ENCODE results near the gene RET.
"Not testable (repeated sequence)": the region's sequence is repeated elsewhere in the genome, so short reads cannot be mapped to it uniquely, and the experiment has no call there.

Gene RET

GRCh38 chr10:43082087-43082486 lies 5.2 kb downstream of the RET start:
- no peaks in the 10 kb centered on the region for H3K4me1 ChIP-seq (ENCODE audit: insufficient read depth, low read length)
- H3K27me3 ChIP-seq (ENCODE audit: insufficient read depth, low read length), result peaks cover 51% of the 10 kb centered on the region
- no peaks in the 10 kb centered on the region for H3K36me3 ChIP-seq (ENCODE audit: insufficient read depth, low read length)
- H3K9me3 ChIP-seq (ENCODE audit: low read length), result no peaks in the 10 kb centered on the region
- no peak overlapping the region for H2AFZ ChIP-seq (ENCODE audit: low read depth, low read length)
- no peak overlapping the region for H3K4me3 ChIP-seq (ENCODE audit: low read length)

GRCh38 chr10:43082746-43083145 lies 5.9 kb downstream of the RET start:
- Histone ChIP-seq H3K4me1 (ENCODE audit: insufficient read depth, low read length) (no peaks in the 10 kb centered on the region), H3K36me3 (ENCODE audit: insufficient read depth, low read length) (no peaks in the 10 kb centered on the region), H3K27me3 (ENCODE audit: insufficient read depth, low read length) (peaks cover 45% of the 10 kb centered on the region), H3K9me3 (ENCODE audit: low read length) (no peaks in the 10 kb centered on the region), H2AFZ (ENCODE audit: low read depth, low read length) (no peak overlapping the region), H3K4me3 (ENCODE audit: low read length) (no peak overlapping the region)

GRCh38 chr10:43083764-43084163 lies 6.9 kb downstream of the RET start:
- no peak overlapping the region for H2AFZ ChIP-seq (ENCODE audit: low read depth, low read length)
- H3K36me3 ChIP-seq (ENCODE audit: insufficient read depth, low read length), result no peaks in the 10 kb centered on the region
- H3K27me3 ChIP-seq (ENCODE audit: insufficient read depth, low read length), result peaks cover 35% of the 10 kb centered on the region
- no peaks in the 10 kb centered on the region for H3K9me3 ChIP-seq (ENCODE audit: low read length)
- H3K4me1 ChIP-seq (ENCODE audit: insufficient read depth, low read length), result no peaks in the 10 kb centered on the region
- no peak overlapping the region for H3K4me3 ChIP-seq (ENCODE audit: low read length)

- no peaks in the 10 kb centered on the region for H3K36me3 ChIP-seq (ENCODE audit: insufficient read depth, low read length)
- H3K4me3 ChIP-seq (ENCODE audit: low read length), result no peak overlapping the region
- no peaks in the 10 kb centered on the region for H3K4me1 ChIP-seq (ENCODE audit: insufficient read depth, low read length)
- no peak overlapping the region for H2AFZ ChIP-seq (ENCODE audit: low read depth, low read length)
- peaks cover 24% of the 10 kb centered on the region for H3K27me3 ChIP-seq (ENCODE audit: insufficient read depth, low read length)
- no peaks in the 10 kb centered on the region for H3K9me3 ChIP-seq (ENCODE audit: low read length)
These were observed 7.9 kb downstream of the RET start for GRCh38 chr10:43084812-43085211.

GRCh38 chr10:43086321-43086942 lies 9.6 kb downstream of the RET start:
- no peak overlapping the region for H2AFZ ChIP-seq (ENCODE audit: low read depth, low read length)
- peaks cover 12% of the 10 kb centered on the region for H3K27me3 ChIP-seq (ENCODE audit: insufficient read depth, low read length)
- no peaks in the 10 kb centered on the region for H3K9me3 ChIP-seq (ENCODE audit: low read length)
- no peaks in the 10 kb centered on the region for H3K36me3 ChIP-seq (ENCODE audit: insufficient read depth, low read length)
- no peaks in the 10 kb centered on the region for H3K4me1 ChIP-seq (ENCODE audit: insufficient read depth, low read length)
- H3K4me3 ChIP-seq (ENCODE audit: low read length), result no peak overlapping the region

DNA sequence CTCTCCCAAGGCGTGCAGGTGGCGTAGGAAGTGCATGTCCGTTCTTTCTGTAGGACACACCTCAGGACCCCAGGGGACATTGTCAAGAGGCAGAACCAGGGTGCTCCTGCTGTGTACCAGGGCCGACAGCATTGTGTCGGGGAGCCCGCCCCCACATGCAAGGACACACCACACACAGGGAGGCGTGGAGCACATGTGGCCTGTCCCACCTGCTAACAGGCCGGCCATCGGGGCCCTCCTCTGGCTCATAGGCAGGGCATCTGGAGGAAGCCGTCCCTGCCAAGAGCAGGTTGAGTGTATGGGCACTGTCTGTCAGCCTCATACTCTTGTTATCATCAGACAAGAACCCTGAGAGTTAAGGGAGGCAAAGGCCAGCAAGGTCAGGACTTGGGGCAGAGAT lies 12.7 kb downstream of the RET start:
- Histone ChIP-seq H3K4me3 (ENCODE audit: low read length) (no peak overlapping the region), H3K27me3 (ENCODE audit: insufficient read depth, low read length) (peaks cover 10% of the 10 kb centered on the region), H3K9me3 (ENCODE audit: low read length) (no peaks in the 10 kb centered on the region), H2AFZ (ENCODE audit: low read depth, low read length) (no peak overlapping the region), H3K4me1 (ENCODE audit: insufficient read depth, low read length) (no peaks in the 10 kb centered on the region), H3K36me3 (ENCODE audit: insufficient read depth, low read length) (no peaks in the 10 kb centered on the region)

DNA sequence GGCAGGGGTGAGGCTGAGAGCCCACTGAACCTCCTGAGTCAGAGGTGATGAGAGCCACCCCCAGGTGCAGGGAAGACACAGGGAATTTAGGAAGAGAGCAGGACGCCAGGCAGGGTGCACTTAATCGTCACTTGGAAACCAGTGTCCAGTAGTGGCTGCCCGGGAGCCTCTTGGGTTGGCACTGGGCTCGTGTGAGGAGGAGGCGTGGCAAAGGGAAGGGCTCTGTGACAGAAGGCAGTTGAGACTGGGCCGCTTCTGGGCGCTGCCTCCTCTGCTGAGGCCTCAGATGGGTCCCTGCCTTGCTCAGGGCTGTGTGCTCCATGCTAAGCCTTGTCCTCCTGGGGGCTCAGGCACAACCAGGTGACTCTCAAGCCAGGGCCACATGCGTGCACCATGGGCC lies 13.3 kb downstream of the RET start:
- no peaks in the 10 kb centered on the region for H3K9me3 ChIP-seq (ENCODE audit: low read length)
- peaks cover 7% of the 10 kb centered on the region for H3K27me3 ChIP-seq (ENCODE audit: insufficient read depth, low read length)
- H3K4me3 ChIP-seq (ENCODE audit: low read length), result no peak overlapping the region
- H3K4me1 ChIP-seq (ENCODE audit: insufficient read depth, low read length), result no peaks in the 10 kb centered on the region
- H3K36me3 ChIP-seq (ENCODE audit: insufficient read depth, low read length), result no peaks in the 10 kb centered on the region
- no peak overlapping the region for H2AFZ ChIP-seq (ENCODE audit: low read depth, low read length)

GRCh38 chr10:43090664-43091063 lies 13.8 kb downstream of the RET start:
- Histone ChIP-seq H3K27me3 (ENCODE audit: insufficient read depth, low read length) (peaks cover 4% of the 10 kb centered on the region), H2AFZ (ENCODE audit: low read depth, low read length) (no peak overlapping the region), H3K36me3 (ENCODE audit: insufficient read depth, low read length) (no peaks in the 10 kb centered on the region)

DNA sequence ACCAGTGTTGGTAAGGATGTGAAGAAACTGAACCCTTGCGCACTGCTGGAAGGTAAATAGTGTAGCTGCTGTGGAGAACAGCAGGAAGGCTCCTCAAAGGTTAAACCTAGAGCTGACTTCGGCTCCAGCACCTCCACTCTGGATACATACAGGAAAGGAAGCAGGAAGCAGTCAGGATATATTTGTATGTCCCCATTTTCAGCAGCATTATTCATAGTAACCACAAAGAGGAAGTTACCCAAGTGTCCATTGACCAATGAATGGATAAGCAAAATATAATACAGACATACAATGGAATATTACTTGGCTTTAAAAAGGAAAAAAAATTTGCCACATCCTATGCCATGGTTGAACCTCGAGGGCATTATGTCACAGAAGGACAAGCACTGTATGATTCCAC lies 15.0 kb downstream of the RET start:
- Histone ChIP-seq H2AFZ (ENCODE audit: low read depth, low read length) (no peak overlapping the region), H3K9me3 (ENCODE audit: low read length) (no peaks in the 10 kb centered on the region), H3K27me3 (ENCODE audit: insufficient read depth, low read length) (peaks cover 3% of the 10 kb centered on the region)

More at GRCh38 chr10:43090664-43091063, 13.8 kb downstream of the RET start:
- Histone ChIP-seq H3K4me1 (ENCODE audit: insufficient read depth, low read length) (no peaks in the 10 kb centered on the region), H3K4me3 (ENCODE audit: low read length) (no peak overlapping the region), H3K9me3 (ENCODE audit: low read length) (no peaks in the 10 kb centered on the region)

GRCh38 chr10:43093423-43094076 lies 16.7 kb downstream of the RET start:
- H3K4me1 ChIP-seq (ENCODE audit: insufficient read depth, low read length), result no peaks in the 10 kb centered on the region
- peaks cover 3% of the 10 kb centered on the region for H3K27me3 ChIP-seq (ENCODE audit: insufficient read depth, low read length)
- no peak overlapping the region for H2AFZ ChIP-seq (ENCODE audit: low read depth, low read length)
- H3K9me3 ChIP-seq (ENCODE audit: low read length), result no peaks in the 10 kb centered on the region
- H3K36me3 ChIP-seq (ENCODE audit: insufficient read depth, low read length), result no peaks in the 10 kb centered on the region
- H3K4me3 ChIP-seq (ENCODE audit: low read length), result no peak overlapping the region

More for the DNA sequence above, 15.0 kb downstream of the RET start:
- Histone ChIP-seq H3K4me3 (ENCODE audit: low read length) (no peak overlapping the region), H3K36me3 (ENCODE audit: insufficient read depth, low read length) (no peaks in the 10 kb centered on the region), H3K4me1 (ENCODE audit: insufficient read depth, low read length) (no peaks in the 10 kb centered on the region)

DNA sequence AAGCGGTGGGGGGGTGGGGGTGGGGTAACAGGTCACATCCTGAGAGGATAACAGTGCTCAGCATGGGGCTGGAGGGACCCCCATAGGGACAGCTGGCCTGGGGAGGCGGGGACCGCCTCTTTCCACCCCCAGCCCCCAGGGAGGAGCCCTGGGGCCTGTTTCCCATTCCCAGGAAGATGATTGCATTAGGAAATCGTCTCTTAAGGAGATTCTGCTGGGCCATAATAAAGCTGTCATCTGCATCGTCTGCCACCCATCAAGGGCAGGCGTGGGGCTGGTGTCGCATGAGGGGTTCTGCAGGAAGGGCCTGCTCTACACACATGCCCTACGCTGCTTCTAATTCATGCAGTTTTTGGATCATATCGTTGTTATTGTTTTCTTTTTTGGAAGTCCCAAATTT lies 17.2 kb downstream of the RET start:
- Histone ChIP-seq H3K9me3 (ENCODE audit: low read length) (no peaks in the 10 kb centered on the region), H3K27me3 (ENCODE audit: insufficient read depth, low read length) (peaks cover 3% of the 10 kb centered on the region), H3K36me3 (ENCODE audit: insufficient read depth, low read length) (no peaks in the 10 kb centered on the region), H2AFZ (ENCODE audit: low read depth, low read length) (no peak overlapping the region), H3K4me1 (ENCODE audit: insufficient read depth, low read length) (no peaks in the 10 kb centered on the region), H3K4me3 (ENCODE audit: low read length) (no peak overlapping the region)

DNA sequence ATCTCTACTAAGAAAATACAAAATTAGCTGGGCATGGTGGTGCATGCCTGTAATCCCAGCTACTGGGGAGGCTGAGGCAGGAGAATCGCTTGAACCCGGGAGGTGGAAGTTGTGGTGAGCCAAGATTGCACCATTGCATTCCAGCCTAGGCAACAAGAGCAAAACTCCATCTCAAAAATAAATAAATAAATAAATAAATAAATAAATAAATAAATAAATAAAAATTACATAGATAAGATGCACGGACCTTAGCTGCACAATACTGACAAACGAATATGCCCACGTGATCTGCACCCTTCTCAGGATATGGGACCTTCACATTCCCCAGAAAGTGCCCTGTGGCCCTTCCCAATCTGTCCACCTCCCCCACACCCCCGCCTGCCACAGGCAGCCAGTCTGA lies 22.5 kb downstream of the RET start:
- not testable (repeated sequence) for H3K9me3 ChIP-seq (ENCODE audit: low read length); H2AFZ ChIP-seq (ENCODE audit: low read depth, low read length); H3K4me1 ChIP-seq (ENCODE audit: insufficient read depth, low read length); H3K36me3 ChIP-seq (ENCODE audit: insufficient read depth, low read length); H3K4me3 ChIP-seq (ENCODE audit: low read length)
- H3K27me3 ChIP-seq (ENCODE audit: insufficient read depth, low read length), result peaks cover 26% of the 10 kb centered on the region

DNA sequence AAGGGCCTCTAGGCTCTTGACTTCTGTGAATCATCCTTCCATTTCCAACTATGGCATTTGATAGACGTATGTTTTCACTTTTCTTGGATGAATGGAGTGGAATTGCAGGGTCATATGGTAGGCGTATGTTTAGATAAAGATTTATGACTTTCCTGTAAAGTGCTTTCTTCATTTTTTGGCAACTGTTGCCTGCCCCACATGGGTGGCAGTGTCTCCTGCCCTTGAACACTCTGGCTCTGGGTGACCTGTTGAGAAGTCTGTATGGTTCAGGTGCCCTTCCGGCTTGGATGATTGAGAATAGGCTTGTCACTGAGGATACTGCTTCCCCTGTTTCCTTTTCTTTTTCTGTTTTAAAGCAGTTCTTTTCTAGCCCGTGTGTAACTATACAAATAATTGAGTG lies 23.1 kb downstream of the RET start:
- Histone ChIP-seq H3K36me3 (ENCODE audit: insufficient read depth, low read length) (no peaks in the 10 kb centered on the region), H3K4me1 (ENCODE audit: insufficient read depth, low read length) (no peaks in the 10 kb centered on the region), H3K27me3 (ENCODE audit: insufficient read depth, low read length) (peaks cover 32% of the 10 kb centered on the region), H3K9me3 (ENCODE audit: low read length) (no peaks in the 10 kb centered on the region), H3K4me3 (ENCODE audit: low read length) (no peak overlapping the region), H2AFZ (ENCODE audit: low read depth, low read length) (no peak overlapping the region)

GRCh38 chr10:43100366-43100765 lies 23.5 kb downstream of the RET start:
- Histone ChIP-seq H2AFZ (ENCODE audit: low read depth, low read length) (no peak overlapping the region), H3K36me3 (ENCODE audit: insufficient read depth, low read length) (no peaks in the 10 kb centered on the region), H3K9me3 (ENCODE audit: low read length) (no peaks in the 10 kb centered on the region), H3K27me3 (ENCODE audit: insufficient read depth, low read length) (peaks cover 35% of the 10 kb centered on the region), H3K4me3 (ENCODE audit: low read length) (no peak overlapping the region), H3K4me1 (ENCODE audit: insufficient read depth, low read length) (no peaks in the 10 kb centered on the region)

All from neuron (in vitro differentiated cells).